ENCODE measurements around the gene RANGAP1. TPM values are rescaled to one million over a fixed set of nuclear protein-coding genes. Genes with fewer than 3 reads are reported as not detected.
A peak's percentile ranks its signal among the peaks of the same experiment; 100 is the strongest.

Gene RANGAP1
- total and polyA plus RNA-seq, 2 of the 13 experiments (the other 11 are each of a cell fraction or from before 2014, with no cell fraction given), result 51.8 to 83.9 TPM

DNA sequence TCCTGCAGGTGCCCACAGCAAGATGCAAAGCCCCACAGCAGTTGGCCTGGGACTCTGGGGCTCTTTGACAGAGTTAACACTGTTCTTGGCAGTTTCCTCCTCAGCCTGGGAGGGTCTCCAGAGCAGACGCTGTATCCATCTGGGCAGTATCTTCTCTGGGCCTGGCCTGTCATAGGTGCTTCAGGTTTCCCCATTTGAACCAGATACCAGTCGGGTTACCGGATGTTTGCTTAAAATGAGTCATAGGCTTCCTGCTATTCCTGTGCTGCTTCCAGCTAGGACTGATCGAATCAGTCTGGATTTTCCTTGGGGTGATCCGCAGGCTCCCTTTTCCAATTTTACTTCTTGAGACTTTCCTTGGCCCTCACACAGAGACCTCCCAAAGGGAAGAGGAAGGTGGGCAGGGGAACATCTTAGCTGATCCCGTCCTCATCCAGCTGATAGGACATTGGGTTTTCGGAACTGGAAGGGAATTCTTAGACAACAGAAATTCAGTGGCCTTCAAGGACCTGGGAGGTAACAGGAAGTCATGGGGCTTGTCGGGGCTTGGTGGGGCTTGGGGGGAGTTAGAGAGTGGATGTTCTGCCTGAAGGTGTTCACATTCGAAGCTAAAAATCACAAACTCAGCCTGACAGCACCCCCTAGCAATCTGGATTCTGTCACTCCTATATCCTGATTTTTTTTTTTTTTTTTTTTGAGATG lies 2.4 kb upstream of the RANGAP1 start (continued):
- TF ChIP-seq, protein P1, sequence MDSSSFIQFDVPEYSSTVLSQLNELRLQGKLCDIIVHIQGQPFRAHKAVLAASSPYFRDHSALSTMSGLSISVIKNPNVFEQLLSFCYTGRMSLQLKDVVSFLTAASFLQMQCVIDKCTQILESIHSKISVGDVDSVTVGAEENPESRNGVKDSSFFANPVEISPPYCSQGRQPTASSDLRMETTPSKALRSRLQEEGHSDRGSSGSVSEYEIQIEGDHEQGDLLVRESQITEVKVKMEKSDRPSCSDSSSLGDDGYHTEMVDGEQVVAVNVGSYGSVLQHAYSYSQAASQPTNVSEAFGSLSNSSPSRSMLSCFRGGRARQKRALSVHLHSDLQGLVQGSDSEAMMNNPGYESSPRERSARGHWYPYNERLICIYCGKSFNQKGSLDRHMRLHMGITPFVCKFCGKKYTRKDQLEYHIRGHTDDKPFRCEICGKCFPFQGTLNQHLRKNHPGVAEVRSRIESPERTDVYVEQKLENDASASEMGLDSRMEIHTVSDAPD (CRISPR knock-in tag; IDR thresholded peaks at IDR 0.05), result 0 out of 2 replicates have a peak, but pooled peaks have one; percentile 36
- TF ChIP-seq ZBTB10 (CRISPR knock-in tag; IDR thresholded peaks at IDR 0.05; ENCODE audit: borderline replicate concordance) (no peak), POGZ (CRISPR knock-in tag; IDR thresholded peaks at IDR 0.05) (no peak), PHB2 (IDR thresholded peaks at IDR 0.05; ENCODE audit: partially characterized antibody) (no peak), NFYC (CRISPR knock-in tag; IDR thresholded peaks at IDR 0.05) (no peak), ZNF605 (CRISPR knock-in tag; IDR thresholded peaks at IDR 0.05) (peak; percentile 59), ATAD3A (CRISPR knock-in tag; IDR thresholded peaks at IDR 0.05) (no peak), KLF12 (CRISPR knock-in tag; IDR thresholded peaks at IDR 0.05; ENCODE audit: borderline replicate concordance) (no peak), NR2C2 (CRISPR knock-in tag; IDR thresholded peaks at IDR 0.05; ENCODE audit: borderline replicate concordance) (peak; percentile 47; the same call in 1 of the 2 replicates), ZNF143 (CRISPR knock-in tag; IDR thresholded peaks at IDR 0.05) (peak; percentile 51; the same call in 1 of the 2 replicates), MAZ (IDR thresholded peaks at IDR 0.05; ENCODE audit: borderline replicate concordance, low read depth, low read length) (no peak), MAZ (CRISPR knock-in tag; IDR thresholded peaks at IDR 0.05; ENCODE audit: low read depth) (no peak), STAT5B (CRISPR knock-in tag; IDR thresholded peaks at IDR 0.05) (no peak), TAF15 (IDR thresholded peaks at IDR 0.05; ENCODE audit: low read depth, low read length, poor library complexity, severe bottlenecking) (no peak), ZNF563 (CRISPR knock-in tag; IDR thresholded peaks at IDR 0.05) (no peak), HHEX (CRISPR knock-in tag; IDR thresholded peaks at IDR 0.05) (no peak)
- TF ChIP-seq, protein P2, sequence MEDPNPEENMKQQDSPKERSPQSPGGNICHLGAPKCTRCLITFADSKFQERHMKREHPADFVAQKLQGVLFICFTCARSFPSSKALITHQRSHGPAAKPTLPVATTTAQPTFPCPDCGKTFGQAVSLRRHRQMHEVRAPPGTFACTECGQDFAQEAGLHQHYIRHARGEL (CRISPR knock-in tag; IDR thresholded peaks at IDR 0.05), result no peak
- TF ChIP-seq, protein P3, sequence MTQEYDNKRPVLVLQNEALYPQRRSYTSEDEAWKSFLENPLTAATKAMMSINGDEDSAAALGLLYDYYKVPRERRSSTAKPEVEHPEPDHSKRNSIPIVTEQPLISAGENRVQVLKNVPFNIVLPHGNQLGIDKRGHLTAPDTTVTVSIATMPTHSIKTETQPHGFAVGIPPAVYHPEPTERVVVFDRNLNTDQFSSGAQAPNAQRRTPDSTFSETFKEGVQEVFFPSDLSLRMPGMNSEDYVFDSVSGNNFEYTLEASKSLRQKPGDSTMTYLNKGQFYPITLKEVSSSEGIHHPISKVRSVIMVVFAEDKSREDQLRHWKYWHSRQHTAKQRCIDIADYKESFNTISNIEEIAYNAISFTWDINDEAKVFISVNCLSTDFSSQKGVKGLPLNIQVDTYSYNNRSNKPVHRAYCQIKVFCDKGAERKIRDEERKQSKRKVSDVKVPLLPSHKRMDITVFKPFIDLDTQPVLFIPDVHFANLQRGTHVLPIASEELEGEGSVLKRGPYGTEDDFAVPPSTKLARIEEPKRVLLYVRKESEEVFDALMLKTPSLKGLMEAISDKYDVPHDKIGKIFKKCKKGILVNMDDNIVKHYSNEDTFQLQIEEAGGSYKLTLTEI (CRISPR knock-in tag; conservative IDR thresholded peaks at IDR 0.05), result no peak
- TF ChIP-seq, protein P4, sequence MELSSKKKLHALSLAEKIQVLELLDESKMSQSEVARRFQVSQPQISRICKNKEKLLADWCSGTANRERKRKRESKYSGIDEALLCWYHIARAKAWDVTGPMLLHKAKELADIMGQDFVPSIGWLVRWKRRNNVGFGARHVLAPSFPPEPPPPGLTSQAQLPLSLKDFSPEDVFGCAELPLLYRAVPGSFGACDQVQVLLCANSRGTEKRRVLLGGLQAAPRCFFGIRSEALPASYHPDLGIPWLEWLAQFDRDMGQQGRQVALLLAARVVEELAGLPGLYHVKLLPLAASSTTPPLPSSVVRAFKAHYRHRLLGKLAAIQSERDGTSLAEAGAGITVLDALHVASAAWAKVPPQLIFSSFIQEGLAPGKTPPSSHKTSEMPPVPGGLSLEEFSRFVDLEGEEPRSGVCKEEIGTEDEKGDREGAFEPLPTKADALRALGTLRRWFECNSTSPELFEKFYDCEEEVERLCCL (CRISPR knock-in tag; IDR thresholded peaks at IDR 0.05; ENCODE audit: borderline replicate concordance), result no peak
- TF ChIP-seq, protein P5, sequence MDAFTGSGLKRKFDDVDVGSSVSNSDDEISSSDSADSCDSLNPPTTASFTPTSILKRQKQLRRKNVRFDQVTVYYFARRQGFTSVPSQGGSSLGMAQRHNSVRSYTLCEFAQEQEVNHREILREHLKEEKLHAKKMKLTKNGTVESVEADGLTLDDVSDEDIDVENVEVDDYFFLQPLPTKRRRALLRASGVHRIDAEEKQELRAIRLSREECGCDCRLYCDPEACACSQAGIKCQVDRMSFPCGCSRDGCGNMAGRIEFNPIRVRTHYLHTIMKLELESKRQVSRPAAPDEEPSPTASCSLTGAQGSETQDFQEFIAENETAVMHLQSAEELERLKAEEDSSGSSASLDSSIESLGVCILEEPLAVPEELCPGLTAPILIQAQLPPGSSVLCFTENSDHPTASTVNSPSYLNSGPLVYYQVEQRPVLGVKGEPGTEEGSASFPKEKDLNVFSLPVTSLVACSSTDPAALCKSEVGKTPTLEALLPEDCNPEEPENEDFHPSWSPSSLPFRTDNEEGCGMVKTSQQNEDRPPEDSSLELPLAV (CRISPR knock-in tag; conservative IDR thresholded peaks at IDR 0.05; ENCODE audit: low read depth), result no peak
